Measurements from ENCODE around the gene SSTR3.
A peak's percentile ranks its signal among the peaks of the same experiment; 100 is the strongest.

Gene SSTR3

DNA sequence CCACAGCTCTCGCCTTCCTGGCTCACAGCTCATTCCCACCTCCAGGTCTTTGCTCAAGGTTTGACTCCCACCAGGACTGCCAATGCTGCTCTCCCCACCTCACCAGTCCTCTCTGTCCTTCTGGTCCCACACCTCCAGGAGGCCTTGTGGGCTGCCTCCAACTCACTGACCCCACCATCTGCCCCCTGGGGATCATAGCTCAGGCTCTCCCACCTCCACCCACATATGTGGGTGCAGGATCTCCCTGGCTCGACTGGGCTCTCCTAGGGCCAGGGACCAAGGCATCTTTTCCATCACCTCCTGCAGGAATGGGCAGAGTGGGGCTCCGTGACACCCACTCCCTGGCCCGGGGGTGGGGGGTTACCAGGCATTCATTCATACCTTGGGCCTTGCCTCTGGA is 13.8 kb upstream of the SSTR3 start:
- peaks cover 31% of the 10 kb centered on the region for H3K4me1 ChIP-seq (ENCODE audit: insufficient read depth, low read length, severe bottlenecking)

DNA sequence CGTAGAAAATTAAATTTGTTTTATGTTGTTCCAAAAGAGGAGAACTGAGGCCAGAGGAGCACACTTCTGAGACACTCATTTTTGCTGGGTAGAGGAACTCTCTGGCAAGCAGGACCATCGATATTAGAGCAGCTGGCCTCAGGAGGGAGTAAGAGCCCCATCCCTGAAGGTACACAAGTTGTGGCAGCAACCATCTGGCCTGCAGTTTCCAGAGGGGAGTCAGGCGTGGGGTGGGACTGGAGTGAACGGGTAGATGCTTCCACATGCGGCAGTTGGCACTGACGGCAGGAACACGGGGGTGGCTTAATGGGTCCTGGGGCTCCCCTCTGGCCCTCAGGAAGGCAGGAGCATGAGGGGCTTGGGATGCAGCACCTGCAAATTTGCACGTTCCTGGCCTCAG is 13.2 kb upstream of the SSTR3 start:
- Histone ChIP-seq H3K4me1 (ENCODE audit: insufficient read depth, low read length, severe bottlenecking) (peaks cover 25% of the 10 kb centered on the region), H3F3A (ENCODE audit: insufficient read depth, low read length) (0 out of 2 replicates have a peak, but pooled peaks cover 4% of the 10 kb centered on the region), H3K4me3 (ENCODE audit: low read depth, low read length, poor library complexity, severe bottlenecking) (no peak overlapping the region), H3K9me2 (ENCODE audit: low read depth, low read length) (no peaks in the 10 kb centered on the region), H3K27ac (ENCODE audit: low read depth, low read length, poor library complexity, severe bottlenecking) (no peak overlapping the region), H3K4me2 (ENCODE audit: low read length) (no peak overlapping the region), H4K20me1 (ENCODE audit: insufficient read depth, low read length) (no peaks in the 10 kb centered on the region), H3K9ac (ENCODE audit: low read length) (no peak overlapping the region), H2AFZ (ENCODE audit: low read length) (no peak overlapping the region), H3K79me2 (ENCODE audit: insufficient read depth, low read length) (no peaks in the 10 kb centered on the region), H3K27me3 (ENCODE audit: insufficient read depth, low read length) (no peaks in the 10 kb centered on the region), H3K9me3 (ENCODE audit: low read length) (peaks cover 4% of the 10 kb centered on the region; the same call in 1 of the 2 replicates), H3K36me3 (ENCODE audit: insufficient read depth, low read length) (peaks cover 66% of the 10 kb centered on the region)
- TF ChIP-seq, protein P1, sequence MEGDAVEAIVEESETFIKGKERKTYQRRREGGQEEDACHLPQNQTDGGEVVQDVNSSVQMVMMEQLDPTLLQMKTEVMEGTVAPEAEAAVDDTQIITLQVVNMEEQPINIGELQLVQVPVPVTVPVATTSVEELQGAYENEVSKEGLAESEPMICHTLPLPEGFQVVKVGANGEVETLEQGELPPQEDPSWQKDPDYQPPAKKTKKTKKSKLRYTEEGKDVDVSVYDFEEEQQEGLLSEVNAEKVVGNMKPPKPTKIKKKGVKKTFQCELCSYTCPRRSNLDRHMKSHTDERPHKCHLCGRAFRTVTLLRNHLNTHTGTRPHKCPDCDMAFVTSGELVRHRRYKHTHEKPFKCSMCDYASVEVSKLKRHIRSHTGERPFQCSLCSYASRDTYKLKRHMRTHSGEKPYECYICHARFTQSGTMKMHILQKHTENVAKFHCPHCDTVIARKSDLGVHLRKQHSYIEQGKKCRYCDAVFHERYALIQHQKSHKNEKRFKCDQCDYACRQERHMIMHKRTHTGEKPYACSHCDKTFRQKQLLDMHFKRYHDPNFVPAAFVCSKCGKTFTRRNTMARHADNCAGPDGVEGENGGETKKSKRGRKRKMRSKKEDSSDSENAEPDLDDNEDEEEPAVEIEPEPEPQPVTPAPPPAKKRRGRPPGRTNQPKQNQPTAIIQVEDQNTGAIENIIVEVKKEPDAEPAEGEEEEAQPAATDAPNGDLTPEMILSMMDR (IDR thresholded peaks at IDR 0.05; ENCODE audit: low read length), result peak; percentile 32; the same call in 1 of the 2 replicates
- TF ChIP-seq EZH2 (IDR thresholded peaks at IDR 0.05; ENCODE audit: borderline replicate concordance, low read length), result no peak

More for the DNA sequence above, 13.8 kb upstream of the SSTR3 start:
- Histone ChIP-seq H3K9me3 (ENCODE audit: low read length) (peaks cover 4% of the 10 kb centered on the region; the same call in 1 of the 2 replicates), H3K4me2 (ENCODE audit: low read length) (no peak overlapping the region), H2AFZ (ENCODE audit: low read length) (no peak overlapping the region), H3K4me3 (ENCODE audit: low read depth, low read length, poor library complexity, severe bottlenecking) (no peak overlapping the region), H3K36me3 (ENCODE audit: insufficient read depth, low read length) (peaks cover 72% of the 10 kb centered on the region), H3K9me2 (ENCODE audit: low read depth, low read length) (no peaks in the 10 kb centered on the region), H3K27me3 (ENCODE audit: insufficient read depth, low read length) (no peaks in the 10 kb centered on the region), H3K79me2 (ENCODE audit: insufficient read depth, low read length) (no peaks in the 10 kb centered on the region), H4K20me1 (ENCODE audit: insufficient read depth, low read length) (no peaks in the 10 kb centered on the region), H3F3A (ENCODE audit: insufficient read depth, low read length) (0 out of 2 replicates have a peak, but pooled peaks cover 4% of the 10 kb centered on the region), H3K27ac (ENCODE audit: low read depth, low read length, poor library complexity, severe bottlenecking) (no peak overlapping the region), H3K9ac (ENCODE audit: low read length) (no peak overlapping the region)
- no peak for TF ChIP-seq EZH2 (IDR thresholded peaks at IDR 0.05; ENCODE audit: borderline replicate concordance, low read length)
- TF ChIP-seq, protein P1 (IDR thresholded peaks at IDR 0.05; ENCODE audit: low read length), result no peak

DNA sequence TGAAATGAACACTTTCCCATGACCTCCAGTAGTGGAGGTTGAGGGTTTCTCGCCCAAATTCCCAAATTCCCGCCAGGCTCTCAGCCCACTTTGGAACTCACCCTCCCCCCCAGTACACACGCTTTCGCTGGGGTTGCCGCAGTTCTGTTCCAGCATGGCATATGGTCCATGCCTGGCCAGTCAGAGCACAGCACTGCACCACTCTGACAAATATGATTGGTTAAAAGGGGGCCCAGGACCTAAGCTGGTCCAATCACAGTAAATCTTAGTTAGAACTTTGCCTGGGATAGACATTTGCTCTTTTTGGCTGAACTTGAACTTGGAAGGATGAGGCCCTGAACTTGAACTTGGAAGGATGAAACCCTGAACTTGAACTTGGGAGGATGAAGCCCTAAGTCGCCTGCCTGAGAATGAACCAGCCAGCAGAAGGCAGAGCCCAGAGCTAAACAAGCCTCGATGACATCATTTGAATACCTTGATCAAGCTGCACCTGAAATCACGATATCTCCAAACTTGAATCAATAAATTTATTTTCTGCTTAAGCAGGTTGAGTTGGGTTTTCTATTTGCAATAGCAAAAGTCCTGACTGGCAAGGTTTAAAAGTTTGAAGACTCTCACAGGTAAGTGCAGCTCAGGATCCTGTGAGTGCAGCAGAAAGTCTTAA is 12.6 kb upstream of the SSTR3 start:
- H4K20me1 ChIP-seq (ENCODE audit: insufficient read depth, low read length), result no peaks in the 10 kb centered on the region
- H3F3A ChIP-seq (ENCODE audit: insufficient read depth, low read length), result 0 out of 2 replicates have a peak, but pooled peaks cover 4% of the 10 kb centered on the region
- H3K36me3 ChIP-seq (ENCODE audit: insufficient read depth, low read length), result peaks cover 65% of the 10 kb centered on the region
- TF ChIP-seq EZH2 (IDR thresholded peaks at IDR 0.05; ENCODE audit: borderline replicate concordance, low read length), result no peak
- TF ChIP-seq, protein P1 (IDR thresholded peaks at IDR 0.05; ENCODE audit: low read length), result no peak
- H3K27me3 ChIP-seq (ENCODE audit: insufficient read depth, low read length), result no peaks in the 10 kb centered on the region
- peak overlapping the region; percentile 60 for H3K27ac ChIP-seq (ENCODE audit: low read depth, low read length, poor library complexity, severe bottlenecking)
- H3K4me1 ChIP-seq (ENCODE audit: insufficient read depth, low read length, severe bottlenecking), result peaks cover 23% of the 10 kb centered on the region
- no peaks in the 10 kb centered on the region for H3K9me2 ChIP-seq (ENCODE audit: low read depth, low read length)
- no peak overlapping the region for H3K4me3 ChIP-seq (ENCODE audit: low read depth, low read length, poor library complexity, severe bottlenecking)
- H3K4me2 ChIP-seq (ENCODE audit: low read length), result no peak overlapping the region
- H2AFZ ChIP-seq (ENCODE audit: low read length), result no peak overlapping the region
- peaks cover 4% of the 10 kb centered on the region; the same call in 1 of the 2 replicates for H3K9me3 ChIP-seq (ENCODE audit: low read length)
- no peaks in the 10 kb centered on the region for H3K79me2 ChIP-seq (ENCODE audit: insufficient read depth, low read length)
- H3K9ac ChIP-seq (ENCODE audit: low read length), result no peak overlapping the region
